ENCODE results near the gene CSTA.

- TF ChIP-seq CTCF (IDR thresholded peaks at IDR 0.05) = no peak
- peak in 2 of 4 donors; percentile 33 to 41 for TF ChIP-seq POLR2A (IDR thresholded peaks at IDR 0.05)
Observed at GRCh38 chr3:122324871-122325323, at the start of gene CSTA.
